Liver (tissue), 9 donors: ENCODE measurements around the gene CHD5. TPM values are rescaled to one million over a fixed set of nuclear protein-coding genes. Genes with fewer than 3 reads are reported as not detected.

Source experiments
- DNase-seq: peaks from one replicate; pipeline ENCODE4 v3.0.0-alpha.2; 2017; ENCODE audit warnings: low spot score
- H3K27ac ChIP-seq, 2 donors: one replicate each; pipeline ENCODE4 v1.7.0; 2013; ENCODE audit warnings: inconsistent platforms in 2 of 2, low read length in 2 of 2, control low read depth in 1 of 2, low read depth in 1 of 2, mild to moderate bottlenecking in 1 of 2
- H3K27me3 ChIP-seq, 4 donors: one replicate each; pipeline versions ENCODE4 v1.6.1 to v1.7.0; 2013; ENCODE audit warnings: low read length in 3 of 4, inconsistent platforms in 1 of 4, mild to moderate bottlenecking in 1 of 4, moderate library complexity in 1 of 4; ENCODE audit not compliant: control insufficient read depth in 4 of 4, insufficient read depth in 4 of 4
- H3K36me3 ChIP-seq, 4 donors: one replicate each; pipeline versions ENCODE4 v1.6.1 to v1.7.0; 2013; ENCODE audit warnings: low read length in 3 of 4, mild to moderate bottlenecking in 3 of 4, low read depth in 1 of 4, moderate library complexity in 1 of 4; ENCODE audit not compliant: control insufficient read depth in 4 of 4, insufficient read depth in 3 of 4
- H3K4me1 ChIP-seq, 4 donors: one replicate each; pipeline versions ENCODE4 v1.6.1 to v1.7.0; 2013; ENCODE audit warnings: low read length in 3 of 4, mild to moderate bottlenecking in 3 of 4, moderate library complexity in 1 of 4; ENCODE audit not compliant: control insufficient read depth in 4 of 4, insufficient read depth in 4 of 4
- H3K4me3 ChIP-seq, 3 donors: one replicate each; pipeline versions ENCODE4 v1.6.1 to v1.7.0; 2013; ENCODE audit warnings: low read length in 3 of 3, control low read depth in 1 of 3, low read depth in 1 of 3, mild to moderate bottlenecking in 1 of 3
- H3K9ac ChIP-seq, 2 donors: one replicate each; pipeline ENCODE4 v1.7.0; 2013; ENCODE audit warnings: low read length in 2 of 2, mild to moderate bottlenecking in 2 of 2, moderate library complexity in 2 of 2, control low read depth in 1 of 2, low read depth in 1 of 2
- H3K9me3 ChIP-seq, 4 donors: one replicate each; pipeline versions ENCODE4 v1.6.1 to v1.7.0; 2013; ENCODE audit warnings: low read length in 3 of 4; ENCODE audit not compliant: control insufficient read depth in 4 of 4
- ATF3 ChIP-seq: IDR thresholded peaks from 2 replicates; pipeline ENCODE4 v1.6.1; 2016; ENCODE audit warnings: antibody characterized with exemption
- CTCF ChIP-seq: fragments of 150-350 bp; IDR thresholded peaks from 2 replicates; pipeline ENCODE4 v1.5.1; 2017; ENCODE audit warnings: improper control_type of control experiment, low read depth, low read length; ENCODE audit not compliant: missing input control
- EGR1 ChIP-seq, 2 donors: IDR thresholded peaks; 2 replicates each; pipeline ENCODE4 v1.6.1; 2016 to 2018; ENCODE audit warnings: antibody characterized with exemption in 2 of 2, low read depth in 2 of 2
- FOXA1 ChIP-seq: IDR thresholded peaks from 2 replicates; pipeline ENCODE4 v1.6.1; 2016; ENCODE audit warnings: antibody characterized with exemption
- FOXA2 ChIP-seq: IDR thresholded peaks from 2 replicates; pipeline ENCODE4 v1.6.1; 2016; ENCODE audit warnings: antibody characterized with exemption
- GABPA ChIP-seq, 2 donors: IDR thresholded peaks in 1 of 2; conservative IDR thresholded peaks in 1 of 2; 2 replicates each; pipeline ENCODE4 v1.6.1; 2016; ENCODE audit warnings: antibody characterized with exemption in 2 of 2, mild to moderate bottlenecking in 1 of 2, moderate library complexity in 1 of 2
- HNF4A ChIP-seq, 2 donors: conservative IDR thresholded peaks; 2 replicates each; pipeline ENCODE4 v1.6.1; 2016; ENCODE audit warnings: antibody characterized with exemption in 2 of 2, mild to moderate bottlenecking in 2 of 2
- HNF4G ChIP-seq: IDR thresholded peaks from 2 replicates; pipeline ENCODE4 v1.6.1; 2016; ENCODE audit warnings: antibody characterized with exemption
- JUND ChIP-seq, 2 donors: IDR thresholded peaks; 2 replicates each; pipeline ENCODE4 v1.6.1; 2016; ENCODE audit warnings: antibody characterized with exemption in 2 of 2
- MAX ChIP-seq: IDR thresholded peaks from 2 replicates; pipeline ENCODE4 v1.6.1; 2016; ENCODE audit warnings: antibody characterized with exemption
- NR2F2 ChIP-seq: IDR thresholded peaks from 2 replicates; pipeline ENCODE4 v1.6.1; 2016; ENCODE audit warnings: antibody characterized with exemption
- RAD21 ChIP-seq, 2 donors: IDR thresholded peaks; 2 replicates each; pipeline ENCODE4 v1.6.1; 2016; ENCODE audit warnings: antibody characterized with exemption in 2 of 2, mild to moderate bottlenecking in 2 of 2
- REST ChIP-seq: IDR thresholded peaks from 2 replicates; pipeline ENCODE4 v1.6.1; 2016; ENCODE audit warnings: antibody characterized with exemption, mild to moderate bottlenecking
- RXRA ChIP-seq, 2 donors: IDR thresholded peaks; 2 replicates each; pipeline ENCODE4 v1.6.1; 2017 to 2018; ENCODE audit warnings: antibody characterized with exemption in 2 of 2, mild to moderate bottlenecking in 1 of 2
- SP1 ChIP-seq: IDR thresholded peaks from 2 replicates; pipeline ENCODE4 v1.6.1; 2018; ENCODE audit warnings: antibody characterized with exemption, mild to moderate bottlenecking
- TAF1 ChIP-seq: conservative IDR thresholded peaks from 2 replicates; pipeline ENCODE4 v1.6.1; 2016; ENCODE audit warnings: antibody characterized with exemption, mild to moderate bottlenecking
- YY1 ChIP-seq: IDR thresholded peaks from 2 replicates; pipeline ENCODE4 v1.6.1; 2016; ENCODE audit warnings: antibody characterized with exemption, mild to moderate bottlenecking
- ZBTB33 ChIP-seq: IDR thresholded peaks from 2 replicates; pipeline ENCODE4 v1.6.1; 2016; ENCODE audit warnings: antibody characterized with exemption
- WGBS: extraction: QIAGEN DNeasy Blood & Tissue Kit; methylation state at CpG from one replicate; pipeline ENCODE4 v1.1.7; 2013; 5-methylcytosine and 5-hydroxymethylcytosine counted together
- polyA plus RNA-seq, 2 donors: library from polyadenylated mRNA; stranded (reverse) in 1 of 2; unstranded in 1 of 2; fragments of 200-250 nt in 1 of 2; fragments of >200 nt in 1 of 2; fragmentation: Nextera tagmentation in 1 of 2; extraction: Ambion mirVana in 1 of 2; gene quantifications; one replicate each; pipeline versions ENCODE4 v1.2.1 to v1.2.3, GENCODE V29; 2013 to 2015
- total RNA-seq, 2 donors: library from RNA; depleted of rRNA; stranded (reverse); fragments of >200 nt; gene quantifications; one replicate each; pipeline ENCODE4 v1.2.3, GENCODE V29; 2014
- donor health status: healthy.
- donor health status: healthy.
- donor health status: healthy.
- donor health status: healthy.
- donor health status: healthy.

Gene CHD5
- total and polyA plus RNA-seq, 4 donors: under 0.01 to 0.08 TPM; not detected in 2

- Histone ChIP-seq H3K27me3 (no peaks in the 10 kb centered on the region), H3K36me3 (peaks cover 6 to 43% (median 28%) of the 10 kb centered on the region in 4 donors), H3K9me3 (no peaks in the 10 kb centered on the region), H3K9ac (no peak overlapping the region), H3K4me3 (no peak overlapping the region), H3K27ac (no peak overlapping the region), H3K4me1 (no peaks in the 10 kb centered on the region)
- no peak for TF ChIP-seq EGR1 (IDR thresholded peaks at IDR 0.05; ENCODE audit: low read depth in 2 of 2)
- TF ChIP-seq TAF1: no peak
- TF ChIP-seq ZBTB33: no peak
- no peak for TF ChIP-seq SP1
- TF ChIP-seq ATF3: no peak
- TF ChIP-seq FOXA2: no peak
- DNase-seq: no peak
- WGBS: 70% methylated on average over 6 of the region's 6 CpGs
These were observed 42.5 kb upstream of the CHD5 start for GRCh38 chr1:6222636-6223035.

GRCh38 chr1:6221210-6221784 is 41.2 kb upstream of the CHD5 start:
- no peaks in the 10 kb centered on the region for H3K4me1 ChIP-seq
- 97% methylated on average over 12 of the region's 12 CpGs for WGBS
- no peak for TF ChIP-seq ATF3
- TF ChIP-seq YY1: no peak
- TF ChIP-seq RAD21 (IDR thresholded peaks at IDR 0.05): no peak
- TF ChIP-seq REST: no peak
- TF ChIP-seq CTCF: no peak
- no peak for TF ChIP-seq EGR1 (IDR thresholded peaks at IDR 0.05; ENCODE audit: low read depth in 2 of 2)
- TF ChIP-seq FOXA2: no peak
- no peak for TF ChIP-seq SP1
- no peak for TF ChIP-seq MAX
- no peak for TF ChIP-seq ZBTB33
- TF ChIP-seq HNF4A (conservative IDR thresholded peaks at IDR 0.05): no peak
- TF ChIP-seq NR2F2: no peak
- no peak for TF ChIP-seq GABPA (IDR thresholded peaks at IDR 0.05 in 1 of 2, conservative IDR thresholded peaks at IDR 0.05 in 1 of 2)
- TF ChIP-seq TAF1: no peak
- TF ChIP-seq JUND (IDR thresholded peaks at IDR 0.05): no peak
- no peak for TF ChIP-seq HNF4G
- TF ChIP-seq RXRA (IDR thresholded peaks at IDR 0.05): no peak
- TF ChIP-seq FOXA1: no peak
- no peak for DNase-seq
- H3K27ac ChIP-seq: no peak overlapping the region
- no peak overlapping the region for H3K4me3 ChIP-seq
- peaks cover 6 to 35% (median 22%) of the 10 kb centered on the region in 4 donors for H3K36me3 ChIP-seq
- no peaks in the 10 kb centered on the region for H3K27me3 ChIP-seq
- H3K9ac ChIP-seq: no peak overlapping the region
- no peaks in the 10 kb centered on the region for H3K9me3 ChIP-seq
